Effector memory CD4-positive, alpha-beta T cell (primary cell): ENCODE measurements around the gene UQCRHL.

ENCODE experiments used
- DNase-seq, 3 donors: peaks; one replicate each; pipeline ENCODE4 v3.0.0-alpha.2; 2020
- H3K27ac ChIP-seq: 2 replicates; pipeline ENCODE4 v1.7.0; 2013; ENCODE audit warnings: mild to moderate bottlenecking, low read length, moderate library complexity; ENCODE audit not compliant: insufficient read depth, poor library complexity, severe bottlenecking
- H3K27me3 ChIP-seq: replicated peaks from 2 replicates; pipeline ENCODE4 v1.7.0; 2013; ENCODE audit warnings: mild to moderate bottlenecking, low read length; ENCODE audit not compliant: insufficient read depth, control insufficient read depth, poor library complexity, severe bottlenecking
- H3K36me3 ChIP-seq: 2 replicates; pipeline ENCODE4 v1.7.0; 2013; ENCODE audit warnings: mild to moderate bottlenecking, low read length, moderate library complexity; ENCODE audit not compliant: control insufficient read depth, insufficient read depth
- H3K4me1 ChIP-seq: 2 replicates; pipeline ENCODE4 v1.7.0; 2013; ENCODE audit warnings: low read length, mild to moderate bottlenecking; ENCODE audit not compliant: control insufficient read depth, insufficient read depth, poor library complexity, severe bottlenecking
- H3K4me3 ChIP-seq: 2 replicates; pipeline ENCODE4 v1.7.0; 2013; ENCODE audit warnings: low read length, low read depth, mild to moderate bottlenecking; ENCODE audit not compliant: insufficient read depth, poor library complexity, severe bottlenecking
- H3K9me3 ChIP-seq: 2 replicates; pipeline ENCODE4 v1.7.0; 2013; ENCODE audit warnings: mild to moderate bottlenecking, low read length, moderate library complexity; ENCODE audit not compliant: control insufficient read depth

The UQCRHL gene

GRCh38 chr1:15825800-15826199, 18.4 kb upstream of the UQCRHL start:
- no peaks in the 10 kb centered on the region for H3K9me3 ChIP-seq
- H3K36me3 ChIP-seq = no peaks in the 10 kb centered on the region
- H3K4me3 ChIP-seq = no peak overlapping the region
- no peak for DNase-seq
- no peak overlapping the region for H3K27ac ChIP-seq
- no peaks in the 10 kb centered on the region for H3K27me3 ChIP-seq
- H3K4me1 ChIP-seq = no peaks in the 10 kb centered on the region

- Histone ChIP-seq H3K4me3 (no peak overlapping the region), H3K27ac (no peak overlapping the region), H3K9me3 (no peaks in the 10 kb centered on the region), H3K27me3 (no peaks in the 10 kb centered on the region), H3K4me1 (no peaks in the 10 kb centered on the region), H3K36me3 (no peaks in the 10 kb centered on the region)
- DNase-seq = no peak
These were observed 13.0 kb upstream of the UQCRHL start for GRCh38 chr1:15820478-15820877.

- Histone ChIP-seq H3K27me3 (no peaks in the 10 kb centered on the region), H3K4me3 (no peak overlapping the region), H3K36me3 (no peaks in the 10 kb centered on the region), H3K4me1 (no peaks in the 10 kb centered on the region), H3K27ac (no peak overlapping the region), H3K9me3 (no peaks in the 10 kb centered on the region)
- no peak for DNase-seq
These were observed 9.2 kb upstream of the UQCRHL start for GRCh38 chr1:15816674-15817073.

GRCh38 chr1:15810073-15810472, 2.6 kb upstream of the UQCRHL start:
- H3K27ac ChIP-seq = no peak overlapping the region
- H3K27me3 ChIP-seq = no peaks in the 10 kb centered on the region
- no peaks in the 10 kb centered on the region for H3K4me1 ChIP-seq
- H3K9me3 ChIP-seq = no peaks in the 10 kb centered on the region
- no peak for DNase-seq
- H3K36me3 ChIP-seq = no peaks in the 10 kb centered on the region
- no peak overlapping the region for H3K4me3 ChIP-seq

GRCh38 chr1:15808955-15809354, 1.5 kb upstream of the UQCRHL start:
- Histone ChIP-seq H3K4me1 (no peaks in the 10 kb centered on the region), H3K27ac (no peak overlapping the region), H3K27me3 (no peaks in the 10 kb centered on the region), H3K4me3 (no peak overlapping the region), H3K9me3 (no peaks in the 10 kb centered on the region), H3K36me3 (no peaks in the 10 kb centered on the region)
- DNase-seq = no peak

- Histone ChIP-seq H3K9me3 (no peaks in the 10 kb centered on the region), H3K27me3 (no peaks in the 10 kb centered on the region), H3K4me3 (no peak overlapping the region), H3K27ac (no peak overlapping the region), H3K36me3 (no peaks in the 10 kb centered on the region), H3K4me1 (no peaks in the 10 kb centered on the region)
- no peak for DNase-seq
These were observed 328 bp downstream of the UQCRHL start for GRCh38 chr1:15807121-15807520.

- Histone ChIP-seq H3K27ac (no peak overlapping the region), H3K4me3 (no peak overlapping the region), H3K4me1 (no peaks in the 10 kb centered on the region), H3K27me3 (no peaks in the 10 kb centered on the region), H3K9me3 (no peaks in the 10 kb centered on the region), H3K36me3 (no peaks in the 10 kb centered on the region)
- DNase-seq = no peak
These were observed 3.4 kb downstream of the UQCRHL start for GRCh38 chr1:15804060-15804459.

- no peak for DNase-seq
- no peak overlapping the region for H3K27ac ChIP-seq
- no peaks in the 10 kb centered on the region for H3K27me3 ChIP-seq
- no peaks in the 10 kb centered on the region for H3K36me3 ChIP-seq
- H3K4me1 ChIP-seq = no peaks in the 10 kb centered on the region
- H3K9me3 ChIP-seq = no peaks in the 10 kb centered on the region
- no peak overlapping the region for H3K4me3 ChIP-seq
These were observed 4.1 kb downstream of the UQCRHL start for GRCh38 chr1:15803380-15803779.

GRCh38 chr1:15802234-15802965, 5.0 kb downstream of the UQCRHL start:
- Histone ChIP-seq H3K36me3 (no peaks in the 10 kb centered on the region), H3K27me3 (no peaks in the 10 kb centered on the region), H3K27ac (no peak overlapping the region), H3K9me3 (no peaks in the 10 kb centered on the region), H3K4me3 (no peak overlapping the region), H3K4me1 (no peaks in the 10 kb centered on the region)
- DNase-seq = no peak

- H3K4me3 ChIP-seq = no peak overlapping the region
These were observed 7.3 kb downstream of the UQCRHL start for GRCh38 chr1:15799928-15800835.

More at GRCh38 chr1:15799928-15800835, 7.3 kb downstream of the UQCRHL start:
- no peaks in the 10 kb centered on the region for H3K27me3 ChIP-seq
- no peaks in the 10 kb centered on the region for H3K4me1 ChIP-seq
- H3K9me3 ChIP-seq = no peaks in the 10 kb centered on the region
- no peak for DNase-seq
- no peak overlapping the region for H3K27ac ChIP-seq
- no peaks in the 10 kb centered on the region for H3K36me3 ChIP-seq
